GM12892 (cell line): ENCODE measurements around the gene ARL15.

Experiments
- DNase-seq: peaks from one replicate; pipeline ENCODE4 v3.0.0; 2011; ENCODE audit not compliant: insufficient read length
- FAIRE-seq: peaks from 2 replicates; lab custom pipeline; 2011; peaks lifted over from hg19 to GRCh38; lab: Jason Lieb, UNC
- POLR2A ChIP-seq: IDR thresholded peaks from 2 replicates; pipeline ENCODE4 v1.6.1; 2011; ENCODE audit warnings: low read depth, low read length, control low read depth
- POLR2AphosphoS5 ChIP-seq: IDR thresholded peaks from 2 replicates; pipeline ENCODE4 v1.6.1; 2011; ENCODE audit warnings: low read depth, low read length, control low read depth
- TAF1 ChIP-seq: IDR thresholded peaks from 2 replicates; pipeline ENCODE4 v1.6.1; 2011; ENCODE audit warnings: low read depth, mild to moderate bottlenecking, control low read depth, low read length, borderline replicate concordance

The ARL15 gene

GRCh38 chr5:54326662-54327270 lies 16.4 kb upstream of the ARL15 start:
- TF ChIP-seq POLR2AphosphoS5 (no peak), POLR2A (no peak), TAF1 (no peak)
- no peak for FAIRE-seq

GRCh38 chr5:54325610-54326311 lies 15.4 kb upstream of the ARL15 start:
- DNase-seq (no peak), FAIRE-seq (no peak)
- TF ChIP-seq TAF1 = no peak
- no peak for TF ChIP-seq POLR2A
- TF ChIP-seq POLR2AphosphoS5 = no peak

More at GRCh38 chr5:54326662-54327270, 16.4 kb upstream of the ARL15 start:
- no peak for DNase-seq

GRCh38 chr5:54325272-54325609 lies 14.9 kb upstream of the ARL15 start:
- FAIRE-seq (no peak), DNase-seq (no peak)
- TF ChIP-seq POLR2AphosphoS5 = no peak
- TF ChIP-seq POLR2A = no peak
- no peak for TF ChIP-seq TAF1

- DNase-seq (no peak), FAIRE-seq (no peak)
- TF ChIP-seq POLR2AphosphoS5 (no peak), TAF1 (no peak), POLR2A (no peak)
Measured at GRCh38 chr5:54324651-54325271, 14.4 kb upstream of the ARL15 start.

- DNase-seq = no peak
- TF ChIP-seq POLR2A (no peak), POLR2AphosphoS5 (no peak), TAF1 (no peak)
Measured at GRCh38 chr5:54323495-54323894, 13.1 kb upstream of the ARL15 start.

GRCh38 chr5:54320256-54320655 lies 9.9 kb upstream of the ARL15 start:
- TF ChIP-seq POLR2A (no peak), POLR2AphosphoS5 (no peak), TAF1 (no peak)
- FAIRE-seq = no peak
- no peak for DNase-seq

More at GRCh38 chr5:54323495-54323894, 13.1 kb upstream of the ARL15 start:
- no peak for FAIRE-seq

GRCh38 chr5:54317511-54318260 lies 7.3 kb upstream of the ARL15 start:
- DNase-seq (no peak), FAIRE-seq (no peak)
- TF ChIP-seq TAF1 = no peak
- TF ChIP-seq POLR2AphosphoS5 = no peak
- no peak for TF ChIP-seq POLR2A

- no peak for FAIRE-seq
- no peak for DNase-seq
- TF ChIP-seq POLR2A = no peak
Measured at GRCh38 chr5:54315736-54316528, 5.6 kb upstream of the ARL15 start.

- no peak for TF ChIP-seq POLR2A
- no peak for TF ChIP-seq TAF1
- no peak for TF ChIP-seq POLR2AphosphoS5
- DNase-seq (no peak), FAIRE-seq (no peak)
Measured at GRCh38 chr5:54313311-54314270, 3.2 kb upstream of the ARL15 start.

GRCh38 chr5:54312499-54312898 lies 2.1 kb upstream of the ARL15 start:
- DNase-seq (no peak), FAIRE-seq (no peak)
- no peak for TF ChIP-seq TAF1
- no peak for TF ChIP-seq POLR2AphosphoS5
- no peak for TF ChIP-seq POLR2A
